Transverse colon (tissue), 4 donors: ENCODE results near the gene HMCN2. TPM values are rescaled to one million over a fixed set of nuclear protein-coding genes. Genes with fewer than 3 reads are reported as not detected.

ENCODE experiments used
- DNase-seq: peaks from one replicate; pipeline ENCODE4 v3.0.0-alpha.2; 2019
- H3K27ac ChIP-seq, 4 donors: fragments of 200-600 bp; sonication (generic); 2 replicates each; pipeline ENCODE4 v1.5.1; 2016 to 2018; ENCODE audit warnings: inconsistent platforms in 4 of 4
- H3K27me3 ChIP-seq: fragments of 200-600 bp; sonication (generic); 2 replicates; pipeline ENCODE4 v1.5.1; 2017; ENCODE audit warnings: inconsistent platforms
- H3K36me3 ChIP-seq, 4 donors: fragments of 200-600 bp; sonication (generic); 2 replicates each; pipeline ENCODE4 v1.5.1; 2017 to 2019; ENCODE audit warnings: inconsistent platforms in 4 of 4
- H3K4me1 ChIP-seq, 4 donors: fragments of 200-600 bp; sonication (generic); 2 replicates each; pipeline ENCODE4 v1.5.1; 2017 to 2020; ENCODE audit warnings: inconsistent platforms in 4 of 4
- H3K4me3 ChIP-seq, 4 donors: fragments of 200-600 bp; sonication (generic); 1 replicate in 1 of 4; 2 replicates in 3 of 4; pipeline versions ENCODE4 v1.5.1 to v1.6.1; 2017 to 2019; ENCODE audit warnings: inconsistent platforms in 4 of 4
- H3K9me3 ChIP-seq, 2 donors: fragments of 200-600 bp; sonication (generic); 2 replicates each; pipeline ENCODE4 v1.5.1; 2017 to 2019; ENCODE audit warnings: inconsistent platforms in 2 of 2
- EP300 ChIP-seq: sonication (generic); formaldehyde crosslinking; IDR thresholded peaks from one replicate; pipeline ENCODE4 v1.6.1; 2017; ENCODE audit warnings: antibody characterized with exemption, low read depth
- POLR2A ChIP-seq: fragments of 450-650 bp; IDR thresholded peaks from one replicate; pipeline ENCODE4 v1.6.1; 2016; ENCODE audit warnings: antibody characterized with exemption, mild to moderate bottlenecking, moderate library complexity
- POLR2AphosphoS5 ChIP-seq, 3 donors: sonication (generic); formaldehyde crosslinking; IDR thresholded peaks; one replicate each; pipeline ENCODE4 v1.6.1; 2016; ENCODE audit warnings: antibody characterized with exemption in 3 of 3
- WGBS, 2 donors: methylation state at CpG; one replicate each; pipeline ENCODE4 v1.1.5; 2018; ENCODE audit warnings: low coverage in 1 of 2; 5-methylcytosine and 5-hydroxymethylcytosine counted together
- in situ Hi-C, 4 donors: fragments of 200-750 bp; cut with MboI; loops; one replicate each; pipeline versions ENCODE4 v1.15.0 to v1.15.1; 2017; ENCODE audit warnings: low sequenced_read_pairs in 3 of 4, low pct_ligation_motif_present in 1 of 4, low pct_unique_long_range_greater_than_20kb in 1 of 4
- intact Hi-C: fragments of 100-400 bp; cut with DNase I; formaldehyde crosslinking; loops from one replicate; pipeline ENCODE4 v1.15.1; 2023; ENCODE audit warnings: low total_unique reads
- total RNA-seq, 4 donors: library from RNA; depleted of rRNA; stranded (reverse); fragments of >200 nt; gene quantifications; one replicate each; pipeline ENCODE4 v1.1.0, GENCODE V29; 2016
- TF ChIP-seq, protein P1 (sequence below), 5 experiments: fragments of 200-600 bp in 3 of 5; fragments of 450-650 bp in 2 of 5; sonication (generic) in 3 of 5; IDR thresholded peaks; 1 replicate in 2 of 5; 2 replicates in 3 of 5; pipeline ENCODE4 v1.5.1; 2016 to 2017; ENCODE audit warnings: antibody characterized with exemption in 5 of 5, inconsistent platforms in 3 of 5, mild to moderate bottlenecking in 2 of 5, moderate library complexity in 1 of 5

The HMCN2 gene
- total RNA-seq, 4 donors from 2014 or later = 7.8 to 40.0 (median 15.2) TPM

- in situ Hi-C loops (no loop called here), intact Hi-C loops (loop anchor here (10.0 kb wide), 1 partner anchor 64 kb away; no protein-coding TSS in a partner anchor)
- Histone ChIP-seq H3K4me1 (peaks cover 0 to 22% (median 7%) of the 10 kb centered on the region in 4 donors), H3K9me3 (no peaks in the 10 kb centered on the region), H3K27me3 (peaks cover 54% of the 10 kb centered on the region), H3K4me3 (no peak overlapping the region), H3K27ac (peak overlapping the region; percentile 62 to 89 (median 82)), H3K36me3 (no peaks in the 10 kb centered on the region)
- WGBS, 2 donors = 46 to 67% methylated on average over 7 to 16 of the region's 16 CpGs
- TF ChIP-seq EP300 = no peak
- TF ChIP-seq, protein P1, sequence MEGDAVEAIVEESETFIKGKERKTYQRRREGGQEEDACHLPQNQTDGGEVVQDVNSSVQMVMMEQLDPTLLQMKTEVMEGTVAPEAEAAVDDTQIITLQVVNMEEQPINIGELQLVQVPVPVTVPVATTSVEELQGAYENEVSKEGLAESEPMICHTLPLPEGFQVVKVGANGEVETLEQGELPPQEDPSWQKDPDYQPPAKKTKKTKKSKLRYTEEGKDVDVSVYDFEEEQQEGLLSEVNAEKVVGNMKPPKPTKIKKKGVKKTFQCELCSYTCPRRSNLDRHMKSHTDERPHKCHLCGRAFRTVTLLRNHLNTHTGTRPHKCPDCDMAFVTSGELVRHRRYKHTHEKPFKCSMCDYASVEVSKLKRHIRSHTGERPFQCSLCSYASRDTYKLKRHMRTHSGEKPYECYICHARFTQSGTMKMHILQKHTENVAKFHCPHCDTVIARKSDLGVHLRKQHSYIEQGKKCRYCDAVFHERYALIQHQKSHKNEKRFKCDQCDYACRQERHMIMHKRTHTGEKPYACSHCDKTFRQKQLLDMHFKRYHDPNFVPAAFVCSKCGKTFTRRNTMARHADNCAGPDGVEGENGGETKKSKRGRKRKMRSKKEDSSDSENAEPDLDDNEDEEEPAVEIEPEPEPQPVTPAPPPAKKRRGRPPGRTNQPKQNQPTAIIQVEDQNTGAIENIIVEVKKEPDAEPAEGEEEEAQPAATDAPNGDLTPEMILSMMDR (IDR thresholded peaks at IDR 0.05) = no peak
- TF ChIP-seq POLR2A = no peak
- no peak for TF ChIP-seq POLR2AphosphoS5 (IDR thresholded peaks at IDR 0.05)
- DNase-seq = no peak
Observed at GRCh38 chr9:130260816-130261765, 4.5 kb upstream of the HMCN2 start.

DNA sequence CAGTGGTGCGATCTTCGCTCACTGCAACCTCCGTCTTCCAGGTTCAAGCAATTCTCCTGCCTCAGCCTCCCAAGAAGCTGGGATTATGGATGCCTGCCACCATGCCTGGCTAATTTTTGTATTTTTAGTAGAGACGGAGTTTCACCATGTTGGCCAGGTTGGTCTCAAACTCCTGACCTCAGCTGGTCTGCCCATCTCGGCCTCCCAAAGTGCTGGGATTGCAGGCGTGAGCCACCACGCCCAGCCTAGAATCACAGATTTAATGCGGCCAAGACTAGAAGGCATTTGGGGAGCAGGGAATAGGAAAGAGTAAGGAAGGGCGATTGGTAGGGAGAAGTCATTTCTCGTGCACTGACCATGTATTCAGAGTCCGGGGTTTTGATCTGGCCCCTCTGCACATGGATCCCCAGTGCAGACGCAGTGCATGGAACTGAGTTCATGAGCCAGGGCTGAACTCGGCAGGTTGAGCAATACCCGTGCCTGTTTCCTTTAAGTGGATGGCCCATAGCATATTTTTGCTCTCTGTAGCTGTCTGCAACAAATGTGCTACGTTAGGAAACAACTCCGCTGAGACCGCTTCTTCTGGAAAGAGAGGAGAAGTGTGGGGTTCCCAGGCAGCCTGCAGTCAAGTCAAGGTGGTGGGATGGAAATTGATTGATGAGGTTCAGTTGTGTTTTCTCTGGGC, 3.4 kb upstream of the HMCN2 start:
- in situ Hi-C loops (no loop called here), intact Hi-C loops (loop anchor here (10.0 kb wide), 1 partner anchor 63 kb away; no protein-coding TSS in a partner anchor)
- H3K27ac ChIP-seq = peak overlapping the region; percentile 62 to 89 (median 82)
- H3K9me3 ChIP-seq = no peaks in the 10 kb centered on the region
- H3K4me1 ChIP-seq = peaks cover 0 to 22% (median 9%) of the 10 kb centered on the region in 4 donors
- 83 to 88% methylated on average over 5 to 17 of the region's 17 CpGs for WGBS, 2 donors
- TF ChIP-seq POLR2A (no peak), EP300 (no peak), POLR2AphosphoS5 (IDR thresholded peaks at IDR 0.05) (no peak)
- TF ChIP-seq, protein P1 (IDR thresholded peaks at IDR 0.05) = no peak
- no peak overlapping the region for H3K4me3 ChIP-seq
- no peaks in the 10 kb centered on the region for H3K36me3 ChIP-seq
- DNase-seq = no peak
- H3K27me3 ChIP-seq = peaks cover 59% of the 10 kb centered on the region

DNA sequence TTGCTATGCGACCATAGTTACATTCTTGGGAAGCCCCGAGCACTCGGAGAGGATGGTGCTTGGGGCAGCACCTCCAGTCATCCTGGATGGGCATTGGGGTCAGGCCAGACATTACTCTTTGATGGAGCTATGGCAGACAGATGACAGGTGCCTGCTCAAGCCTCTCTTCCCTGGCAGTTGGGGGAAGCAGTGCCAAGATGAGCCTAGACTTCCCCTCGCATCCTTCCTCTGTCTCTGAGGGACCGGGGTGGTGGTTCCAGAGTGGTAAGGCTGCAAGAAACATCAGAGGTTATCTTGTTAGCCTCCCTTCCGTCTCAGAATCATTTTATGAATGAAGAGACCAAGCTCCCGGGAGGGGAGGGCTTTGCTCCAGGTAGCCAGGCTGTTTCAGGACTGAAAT, 2.8 kb upstream of the HMCN2 start:
- Histone ChIP-seq H3K9me3 (no peaks in the 10 kb centered on the region), H3K4me3 (no peak overlapping the region), H3K4me1 (peaks cover 0 to 22% (median 9%) of the 10 kb centered on the region in 4 donors), H3K27me3 (peaks cover 59% of the 10 kb centered on the region), H3K36me3 (no peaks in the 10 kb centered on the region), H3K27ac (peak overlapping the region; percentile 0 to 89 (median 82))
- in situ Hi-C loops (no loop called here), intact Hi-C loops (loop anchor here (10.0 kb wide), 1 partner anchor 62 kb away; no protein-coding TSS in a partner anchor)
- DNase-seq = no peak
- 76% methylated on average over 7 of the region's 7 CpGs; no CpG with 5 or more reads in 1 of the 2 donors for WGBS, 2 donors
- TF ChIP-seq, protein P1 (IDR thresholded peaks at IDR 0.05) = no peak
- TF ChIP-seq POLR2A = no peak
- no peak for TF ChIP-seq POLR2AphosphoS5 (IDR thresholded peaks at IDR 0.05)
- TF ChIP-seq EP300 = no peak
